ENCODE measurements around the gene RASD2.

DNA sequence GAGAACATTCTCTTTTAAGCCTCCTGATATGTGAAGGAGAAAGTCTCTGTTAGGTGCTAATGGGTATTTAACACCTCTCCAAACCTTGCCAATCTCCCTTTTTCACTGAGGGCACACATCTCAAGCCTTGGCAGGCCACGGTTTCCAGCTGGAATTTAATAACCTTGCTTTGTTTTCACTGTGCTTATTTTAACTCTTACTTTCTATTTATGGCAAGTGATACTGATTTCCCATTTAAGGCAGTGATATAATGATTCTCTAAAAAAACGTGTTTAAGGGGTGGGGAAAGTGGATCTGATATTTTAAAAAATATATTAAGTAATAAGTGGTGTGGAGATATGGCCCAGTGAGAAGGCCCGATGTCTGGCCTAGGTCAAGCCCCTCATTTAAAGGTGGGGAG lies 1.1 kb upstream of the RASD2 start:
- TF ChIP-seq EZH2 (IDR thresholded peaks at IDR 0.05) (no peak), CTCF (IDR thresholded peaks at IDR 0.05 in 2 of 3, conservative IDR thresholded peaks at IDR 0.05 in 1 of 3; ENCODE audit: borderline replicate concordance in 1 of 3, insufficient read depth in 1 of 3, low read depth in 2 of 3, low read length in 2 of 3) (no peak), POLR2A (IDR thresholded peaks at IDR 0.05; ENCODE audit: borderline replicate concordance, extremely low read depth, insufficient read depth, insufficient read length) (no peak), FOSL1 (IDR thresholded peaks at IDR 0.05; ENCODE audit: low read depth) (no peak), REST (IDR thresholded peaks at IDR 0.05; ENCODE audit: low read depth) (no peak)

Data from HCT116 (cell line).